CD4-positive, alpha-beta memory T cell (primary cell): ENCODE results near the gene CNOT4. TPM values are rescaled to one million over a fixed set of nuclear protein-coding genes. Genes with fewer than 3 reads are reported as not detected.
"Not testable (repeated sequence)": the region's sequence is repeated elsewhere in the genome, so short reads cannot be mapped to it uniquely, and the experiment has no call there.

ENCODE experiments used
- CTCF ChIA-PET: fragments of 350-600 bp; sonication (Branson Sonifier 250); formaldehyde crosslinking; loops from one replicate; lab custom pipeline; 2021; ENCODE audit warnings: inconsistent platforms; ENCODE audit not compliant: partially characterized antibody; lab: Charles Lee
- POLR2A ChIA-PET: fragments of 350-600 bp; sonication (Branson Sonifier 250); formaldehyde crosslinking; loops from one replicate; lab custom pipeline; 2021; ENCODE audit not compliant: partially characterized antibody; lab: Charles Lee
- DNase-seq, 5 donors: peaks; one replicate each; pipeline versions ENCODE4 v3.0.0 to v3.0.0-alpha.2; 2020 to 2022; ENCODE audit warnings: mixed read lengths in 1 of 5
- H3K27ac ChIP-seq: one replicate; pipeline ENCODE4 v1.7.0; 2013; ENCODE audit warnings: low read depth, low read length
- H3K27me3 ChIP-seq: 2 replicates; pipeline ENCODE4 v1.7.0; 2013; ENCODE audit warnings: mild to moderate bottlenecking, low read length, moderate library complexity; ENCODE audit not compliant: insufficient read depth
- H3K36me3 ChIP-seq: 2 replicates; pipeline ENCODE4 v1.7.0; 2013; ENCODE audit warnings: mild to moderate bottlenecking, low read length, moderate library complexity; ENCODE audit not compliant: insufficient read depth
- H3K4me1 ChIP-seq: 2 replicates; pipeline ENCODE4 v1.7.0; 2013; ENCODE audit warnings: mild to moderate bottlenecking, low read length, moderate library complexity; ENCODE audit not compliant: insufficient read depth
- H3K4me3 ChIP-seq, 2 donors: one replicate each; pipeline ENCODE4 v1.7.0; 2013; ENCODE audit warnings: low read length in 2 of 2, mild to moderate bottlenecking in 1 of 2
- H3K9me3 ChIP-seq, 2 donors: one replicate each; pipeline ENCODE4 v1.7.0; 2013; ENCODE audit warnings: low read length in 2 of 2, control low read depth in 1 of 2; ENCODE audit not compliant: control insufficient read depth in 1 of 2
- H3K27ac Mint-ChIP-seq, 7 donors: one replicate each; pipeline ENCODE4 v1.8.0; 2020 to 2021; ENCODE audit warnings: mixed read lengths in 7 of 7, mild to moderate bottlenecking in 6 of 7, inconsistent platforms in 3 of 7, moderate library complexity in 3 of 7
- H3K27me3 Mint-ChIP-seq, 2 donors: one replicate each; pipeline ENCODE4 v1.8.0; 2020 to 2021; ENCODE audit warnings: mixed read lengths in 2 of 2
- H3K36me3 Mint-ChIP-seq, 2 donors: one replicate each; pipeline ENCODE4 v1.8.0; 2020 to 2021; ENCODE audit warnings: mixed read lengths in 2 of 2, inconsistent platforms in 1 of 2, mild to moderate bottlenecking in 1 of 2
- H3K4me1 Mint-ChIP-seq, 4 donors: one replicate each; pipeline ENCODE4 v1.8.0; 2020 to 2021; ENCODE audit warnings: mixed read lengths in 4 of 4, mild to moderate bottlenecking in 1 of 4
- H3K4me3 Mint-ChIP-seq, 8 donors: one replicate each; pipeline ENCODE4 v1.8.0; 2020 to 2021; ENCODE audit warnings: mixed read lengths in 8 of 8, mild to moderate bottlenecking in 7 of 8, moderate library complexity in 6 of 8, inconsistent platforms in 3 of 8
- H3K9me3 Mint-ChIP-seq, 8 donors: one replicate each; pipeline ENCODE4 v1.8.0; 2020 to 2021; ENCODE audit warnings: mixed read lengths in 8 of 8, mild to moderate bottlenecking in 5 of 8, inconsistent platforms in 3 of 8, moderate library complexity in 1 of 8
- intact Hi-C: fragments of 100-400 bp; cut with micrococcal nuclease; formaldehyde crosslinking; loops from one replicate; pipeline ENCODE4 v1.15.1; 2023
- polyA plus RNA-seq, 2 donors: library from polyadenylated mRNA; unstranded; fragments of 300-500 nt; fragmentation: Illumina TruSeq; gene quantifications; one replicate each; pipeline ENCODE4 v1.2.3, GENCODE V29; 2021
- total RNA-seq, 2 experiments: library from RNA; stranded (reverse); gene quantifications; one replicate each; pipeline ENCODE4 v1.2.3, GENCODE V29; 2021

Gene CNOT4
- total and polyA plus RNA-seq, 4 experiments from 2014 or later: 11.1 to 35.0 (median 26.2) TPM

GRCh38 chr7:135445266-135445665 lies 64.6 kb downstream of the CNOT4 start:
- H3K27me3 ChIP-seq, intact Hi-C loops, POLR2A ChIA-PET, H3K4me3 Mint-ChIP-seq, H3K9me3 Mint-ChIP-seq, H3K36me3 ChIP-seq, H3K4me3 ChIP-seq, H3K27ac Mint-ChIP-seq, H3K27ac ChIP-seq, H3K9me3 ChIP-seq, DNase-seq, H3K27me3 Mint-ChIP-seq, CTCF ChIA-PET: not testable (repeated sequence)
- H3K4me1 ChIP-seq: peaks cover 18% of the 10 kb centered on the region
- Mint-ChIP-seq H3K4me1 (peaks cover 22 to 47% (median 33%) of the 10 kb centered on the region in 4 donors), H3K36me3 (peaks cover 14 to 20% of the 10 kb centered on the region in 2 donors)

- Mint-ChIP-seq H3K27me3 (no peaks in the 10 kb centered on the region), H3K4me1 (peaks cover 4 to 19% (median 10%) of the 10 kb centered on the region in 4 donors), H3K36me3 (peaks cover 29 to 34% of the 10 kb centered on the region in 2 donors), H3K27ac (no peak overlapping the region), H3K4me3 (no peak overlapping the region), H3K9me3 (no peaks in the 10 kb centered on the region)
- Histone ChIP-seq H3K27ac (no peak overlapping the region), H3K27me3 (no peaks in the 10 kb centered on the region), H3K4me3 (no peak overlapping the region), H3K9me3 (no peaks in the 10 kb centered on the region), H3K4me1 (no peaks in the 10 kb centered on the region), H3K36me3 (peaks cover 9% of the 10 kb centered on the region)
- CTCF ChIA-PET: interaction anchor here (0.6 to 0.7 kb wide), 2 partner anchors 11 to 140 kb away, joined by 3 read pairs; no protein-coding TSS in a partner anchor
- POLR2A ChIA-PET: no interaction called here
- intact Hi-C loops: no loop called here
- no peak for DNase-seq
These were observed 68.1 kb downstream of the CNOT4 start for GRCh38 chr7:135441791-135442190.

- Histone ChIP-seq H3K27me3 (no peaks in the 10 kb centered on the region), H3K9me3 (no peaks in the 10 kb centered on the region), H3K36me3 (peaks cover 9% of the 10 kb centered on the region), H3K27ac (no peak overlapping the region), H3K4me1 (peaks cover 6% of the 10 kb centered on the region), H3K4me3 (no peak overlapping the region)
- intact Hi-C loops: no loop called here
- H3K36me3 Mint-ChIP-seq: peaks cover 58 to 79% of the 10 kb centered on the region in 2 donors
- H3K9me3 Mint-ChIP-seq: peaks cover 0 to 14% (median 4%) of the 10 kb centered on the region in 8 donors
- peaks cover 26 to 47% (median 36%) of the 10 kb centered on the region in 4 donors for H3K4me1 Mint-ChIP-seq
- CTCF ChIA-PET: no interaction called here
- H3K4me3 Mint-ChIP-seq: peak overlapping the region in 1 of 8 donors; percentile 27
- H3K27me3 Mint-ChIP-seq: no peaks in the 10 kb centered on the region
- no peak for DNase-seq
- POLR2A ChIA-PET: no interaction called here
- no peak overlapping the region for H3K27ac Mint-ChIP-seq
These were observed 75.9 kb downstream of the CNOT4 start for GRCh38 chr7:135434047-135434446.

- no peak overlapping the region for H3K4me3 ChIP-seq
- H3K9me3 ChIP-seq: no peaks in the 10 kb centered on the region
- H3K36me3 ChIP-seq: no peaks in the 10 kb centered on the region
- intact Hi-C loops: no loop called here
- DNase-seq: no peak
- H3K27ac ChIP-seq: no peak overlapping the region
- ChIA-PET POLR2A (no interaction called here), CTCF (no interaction called here)
- no peaks in the 10 kb centered on the region for H3K27me3 ChIP-seq
- Mint-ChIP-seq H3K4me3 (no peak overlapping the region), H3K9me3 (peaks cover 0 to 9% (median 3%) of the 10 kb centered on the region in 8 donors), H3K27me3 (no peaks in the 10 kb centered on the region), H3K36me3 (peaks cover 36 to 53% of the 10 kb centered on the region in 2 donors), H3K27ac (no peak overlapping the region), H3K4me1 (peaks cover 40 to 63% (median 53%) of the 10 kb centered on the region in 4 donors)
- H3K4me1 ChIP-seq: peaks cover 7% of the 10 kb centered on the region
These were observed 79.3 kb downstream of the CNOT4 start for GRCh38 chr7:135430626-135431025.

GRCh38 chr7:135428879-135429278 lies 81.0 kb downstream of the CNOT4 start:
- peaks cover 41 to 64% (median 53%) of the 10 kb centered on the region in 4 donors for H3K4me1 Mint-ChIP-seq
- Histone ChIP-seq H3K27me3 (no peaks in the 10 kb centered on the region), H3K36me3 (no peaks in the 10 kb centered on the region), H3K4me1 (peaks cover 7% of the 10 kb centered on the region), H3K9me3 (no peaks in the 10 kb centered on the region), H3K27ac (no peak overlapping the region), H3K4me3 (no peak overlapping the region)
- DNase-seq: no peak
- H3K36me3 Mint-ChIP-seq: peaks cover 23 to 35% of the 10 kb centered on the region in 2 donors
- peak overlapping the region in 1 of 7 donors; percentile 28 for H3K27ac Mint-ChIP-seq
- H3K4me3 Mint-ChIP-seq: peak overlapping the region in 2 of 8 donors; percentile 23 to 37
- intact Hi-C loops: loop anchor here (2.0 kb wide), 1 partner anchor 16 kb away; no protein-coding TSS in a partner anchor
- POLR2A ChIA-PET: no interaction called here
- CTCF ChIA-PET: no interaction called here
- H3K27me3 Mint-ChIP-seq: no peaks in the 10 kb centered on the region
- no peaks in the 10 kb centered on the region for H3K9me3 Mint-ChIP-seq

- no peak for DNase-seq
- POLR2A ChIA-PET: no interaction called here
- Histone ChIP-seq H3K27me3 (no peaks in the 10 kb centered on the region), H3K9me3 (no peaks in the 10 kb centered on the region), H3K27ac (no peak overlapping the region), H3K4me3 (no peak overlapping the region), H3K4me1 (peaks cover 7% of the 10 kb centered on the region), H3K36me3 (no peaks in the 10 kb centered on the region)
- Mint-ChIP-seq H3K9me3 (no peaks in the 10 kb centered on the region), H3K27ac (peak overlapping the region in 1 of 7 donors; percentile 22), H3K4me1 (peaks cover 43 to 63% (median 54%) of the 10 kb centered on the region in 4 donors), H3K36me3 (peaks cover 22 to 27% of the 10 kb centered on the region in 2 donors), H3K4me3 (no peak overlapping the region), H3K27me3 (no peaks in the 10 kb centered on the region)
- intact Hi-C loops: loop anchor here (2.0 kb wide), 1 partner anchor 15 kb away; no protein-coding TSS in a partner anchor
- CTCF ChIA-PET: interaction anchor here (0.7 kb wide), 1 partner anchor 13 kb away, joined by 3 read pairs; no protein-coding TSS in a partner anchor
These were observed 81.9 kb downstream of the CNOT4 start for GRCh38 chr7:135428011-135428410.

GRCh38 chr7:135427166-135427565 lies 82.7 kb downstream of the CNOT4 start:
- intact Hi-C loops: no loop called here
- no peaks in the 10 kb centered on the region for H3K36me3 ChIP-seq
- no peak overlapping the region for H3K4me3 ChIP-seq
- ChIA-PET CTCF (no interaction called here), POLR2A (interaction anchor here (0.6 kb wide), 1 partner anchor 1002 kb away, joined by 3 read pairs; no protein-coding TSS in a partner anchor)
- no peak overlapping the region for H3K27ac ChIP-seq
- H3K9me3 Mint-ChIP-seq: no peaks in the 10 kb centered on the region
- no peak overlapping the region for H3K4me3 Mint-ChIP-seq
- no peaks in the 10 kb centered on the region for H3K27me3 ChIP-seq
- no peak for DNase-seq
- no peak overlapping the region for H3K27ac Mint-ChIP-seq
- peaks cover 7% of the 10 kb centered on the region for H3K4me1 ChIP-seq
- no peaks in the 10 kb centered on the region for H3K27me3 Mint-ChIP-seq
- peaks cover 36 to 57% (median 47%) of the 10 kb centered on the region in 4 donors for H3K4me1 Mint-ChIP-seq
- H3K9me3 ChIP-seq: no peaks in the 10 kb centered on the region
- H3K36me3 Mint-ChIP-seq: peaks cover 21% of the 10 kb centered on the region in 2 donors
